ENCODE data around the gene SPTSSA.

GRCh38 chr14:34386865-34387485 is 75.1 kb downstream of the SPTSSA start:
- TF ChIP-seq POLR2AphosphoS5 (IDR thresholded peaks at IDR 0.05; ENCODE audit: low read depth, low read length) (no peak), POLR2A (IDR thresholded peaks at IDR 0.05; ENCODE audit: low read depth, low read length) (no peak), TAF1 (IDR thresholded peaks at IDR 0.05; ENCODE audit: low read depth, low read length) (no peak), POU2F2 (IDR thresholded peaks at IDR 0.05; ENCODE audit: low read depth, low read length) (no peak), SPI1 (IDR thresholded peaks at IDR 0.05; ENCODE audit: low read depth, low read length) (no peak), PAX5 (IDR thresholded peaks at IDR 0.05; ENCODE audit: insufficient read depth, low read length, severe bottlenecking) (no peak)
